Small intestine (tissue), 7 donors: ENCODE data around the gene RASGRP2. TPM values are rescaled to one million over a fixed set of nuclear protein-coding genes. Genes with fewer than 3 reads are reported as not detected.

Experiments used
- DNase-seq, 2 donors: peaks; one replicate each; pipeline versions ENCODE4 v3.0.0 to v3.0.0-alpha.2; 2013
- FAIRE-seq: peaks from 2 replicates; lab custom pipeline; 2012; peaks lifted over from hg19 to GRCh38; lab: Jason Lieb, UNC
- H3K27ac ChIP-seq, 3 donors: one replicate each; pipeline ENCODE4 v1.5.1; 2013; ENCODE audit warnings: low read length in 2 of 3, mild to moderate bottlenecking in 2 of 3, control low read depth in 1 of 3, inconsistent platforms in 1 of 3, low read depth in 1 of 3, moderate library complexity in 1 of 3
- H3K27me3 ChIP-seq, 3 donors: one replicate each; pipeline ENCODE4 v1.6.1; 2013; ENCODE audit warnings: low read length in 3 of 3, inconsistent platforms in 1 of 3; ENCODE audit not compliant: control insufficient read depth in 3 of 3, insufficient read depth in 3 of 3
- H3K36me3 ChIP-seq, 3 donors: one replicate each; pipeline ENCODE4 v1.6.1; 2013; ENCODE audit warnings: low read length in 3 of 3, inconsistent platforms in 1 of 3, low read depth in 1 of 3, mild to moderate bottlenecking in 1 of 3, moderate library complexity in 1 of 3; ENCODE audit not compliant: control insufficient read depth in 3 of 3, insufficient read depth in 2 of 3
- H3K4me1 ChIP-seq, 3 donors: one replicate each; pipeline ENCODE4 v1.6.1; 2013; ENCODE audit warnings: low read length in 2 of 3, inconsistent platforms in 1 of 3, low read depth in 1 of 3, mild to moderate bottlenecking in 1 of 3, moderate library complexity in 1 of 3; ENCODE audit not compliant: control insufficient read depth in 3 of 3, insufficient read depth in 2 of 3
- H3K4me3 ChIP-seq, 3 donors: one replicate each; pipeline ENCODE4 v1.5.1; 2013; ENCODE audit warnings: low read length in 3 of 3, control low read depth in 1 of 3, inconsistent platforms in 1 of 3, low read depth in 1 of 3, mild to moderate bottlenecking in 1 of 3, moderate library complexity in 1 of 3
- H3K9me3 ChIP-seq, 2 donors: one replicate each; pipeline ENCODE4 v1.6.1; 2013; ENCODE audit warnings: low read depth in 1 of 2, low read length in 1 of 2; ENCODE audit not compliant: control insufficient read depth in 2 of 2, insufficient read depth in 1 of 2
- WGBS, 3 donors: extraction: QIAGEN DNeasy Blood & Tissue Kit; methylation state at CpG; one replicate each; pipeline ENCODE4 v1.1.7; 2013; 5-methylcytosine and 5-hydroxymethylcytosine counted together
- polyA plus RNA-seq, 4 donors: library from polyadenylated mRNA; stranded (reverse) in 3 of 4; unstranded in 1 of 4; fragments of 200-250 nt in 3 of 4; fragments of 120-200 nt in 1 of 4; gene quantifications; one replicate each; pipeline versions ENCODE4 v1.2.1 to v1.2.3, GENCODE V29; 2013
- donor health status: healthy with polysubstance abuse.
- donor health status: control.
- donor health status: control.
- donor health status: Bipolar disorder and iron deficiency.
- donor health status: healthy.

RASGRP2 gene
- polyA plus RNA-seq, 4 donors, result 2.9 to 14.6 (median 4.1) TPM

GRCh38 chr11:64787526-64788320, 43.8 kb upstream of the RASGRP2 start:
- Histone ChIP-seq H3K4me1 (peaks cover 0 to 17% (median 0%) of the 10 kb centered on the region in 3 donors), H3K9me3 (no peaks in the 10 kb centered on the region), H3K27me3 (no peaks in the 10 kb centered on the region), H3K36me3 (peaks cover 0 to 43% (median 0%) of the 10 kb centered on the region in 3 donors), H3K4me3 (no peak overlapping the region), H3K27ac (peak overlapping the region in 1 of 3 donors; percentile 55)
- 18 to 36% (median 34%) methylated on average over 15 of the region's 15 CpGs for WGBS, 3 donors
- no peak for FAIRE-seq
- peak; percentile 82 to 85 for DNase-seq

GRCh38 chr11:64786308-64786707, 42.4 kb upstream of the RASGRP2 start:
- no peak for FAIRE-seq
- DNase-seq, result no peak
- Histone ChIP-seq H3K9me3 (no peaks in the 10 kb centered on the region), H3K4me3 (no peak overlapping the region), H3K27me3 (no peaks in the 10 kb centered on the region), H3K36me3 (peaks cover 0 to 31% (median 0%) of the 10 kb centered on the region in 3 donors), H3K27ac (no peak overlapping the region), H3K4me1 (peaks cover 0 to 17% (median 0%) of the 10 kb centered on the region in 3 donors)
- WGBS, 3 donors, result 90 to 93% (median 92%) methylated on average over 10 of the region's 10 CpGs

GRCh38 chr11:64784813-64785581, 41.1 kb upstream of the RASGRP2 start:
- H3K36me3 ChIP-seq, result peaks cover 0 to 22% (median 0%) of the 10 kb centered on the region in 3 donors
- no peaks in the 10 kb centered on the region for H3K27me3 ChIP-seq
- no peak overlapping the region for H3K4me3 ChIP-seq
- WGBS, 3 donors, result 75 to 82% (median 81%) methylated on average over 12 of the region's 12 CpGs
- DNase-seq (no peak), FAIRE-seq (no peak)
- no peak overlapping the region for H3K27ac ChIP-seq
- H3K4me1 ChIP-seq, result peaks cover 0 to 16% (median 0%) of the 10 kb centered on the region in 3 donors
- H3K9me3 ChIP-seq, result no peaks in the 10 kb centered on the region

DNA sequence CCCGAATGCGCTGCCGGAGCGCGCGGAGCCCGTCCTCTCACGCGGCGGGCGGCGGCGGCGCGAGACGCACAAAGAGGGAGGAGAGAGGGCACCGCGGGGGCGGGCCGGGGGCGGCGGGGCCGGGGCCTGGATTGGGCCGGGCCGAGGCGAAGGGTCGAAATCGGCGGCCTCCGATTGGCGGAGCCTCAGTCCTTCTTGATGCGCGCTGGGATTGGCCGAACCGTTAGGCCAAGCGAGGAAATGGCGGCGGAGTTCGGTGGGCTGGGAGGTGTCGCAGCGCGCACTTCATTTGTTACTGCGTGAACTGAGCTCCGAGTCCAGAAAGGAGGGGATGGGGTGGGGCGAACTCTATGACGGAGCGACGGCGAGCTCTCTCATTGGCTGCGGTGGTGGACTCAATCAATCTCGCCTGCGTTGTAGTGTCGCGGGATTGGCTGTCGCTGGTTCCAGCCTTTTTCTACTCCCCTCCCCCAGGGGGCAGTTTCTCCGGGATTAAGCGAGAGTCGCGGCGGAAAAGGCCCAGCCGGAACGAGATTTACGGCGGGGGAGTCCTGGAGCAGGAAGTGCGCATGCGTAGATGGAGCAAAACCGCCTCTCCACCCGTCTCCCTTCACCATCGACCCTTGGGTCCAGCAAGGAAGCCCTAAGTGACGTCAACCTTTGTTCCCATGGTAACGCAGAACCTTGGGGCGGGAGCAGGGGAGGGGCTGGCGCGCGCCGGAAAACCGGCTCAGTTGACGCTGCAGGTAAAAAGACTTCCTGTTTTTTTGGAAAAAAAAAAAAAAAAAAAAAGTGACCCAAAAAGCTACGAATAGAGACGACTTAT, 34.7 kb upstream of the RASGRP2 start, which contains the start of gene SF1:
TSS of gene SF1 (minus strand) at position 70 of the 826 bp plus-strand sequence. CDS start 150 bp downstream, outside the sequence.
- Histone ChIP-seq H3K27me3 (no peaks in the 10 kb centered on the region), H3K4me1 (peaks cover 2 to 7% (median 5%) of the 10 kb centered on the region in 3 donors), H3K36me3 (peaks cover 8 to 21% (median 12%) of the 10 kb centered on the region in 3 donors), H3K27ac (peak within 1 kb of the TSS; percentile 97 to 100 (median 98)), H3K9me3 (no peaks in the 10 kb centered on the region), H3K4me3 (peak within 1 kb of the TSS; percentile 83 to 95 (median 92))
- 0 to 1% (median 0%) methylated on average over 60 to 80 of the region's 80 CpGs for WGBS, 3 donors
- FAIRE-seq, result no peak
- peak; percentile 100 for DNase-seq

DNA sequence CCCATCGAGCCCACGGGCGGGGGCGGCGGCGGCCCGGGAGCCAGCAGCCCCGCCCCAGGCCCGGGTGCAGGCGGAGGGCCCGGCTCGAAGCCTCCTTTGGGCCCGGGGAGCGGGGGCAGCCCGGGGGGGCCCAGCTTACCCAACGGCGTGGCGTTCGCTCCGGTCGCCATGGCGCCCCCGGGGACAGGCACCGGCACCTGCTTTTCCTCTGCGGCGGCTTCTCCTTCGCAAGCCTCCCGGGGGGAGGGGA, 34.2 kb upstream of the RASGRP2 start:
- Histone ChIP-seq H3K27ac (peak overlapping the region; percentile 97 to 100 (median 98)), H3K36me3 (peaks cover 11 to 24% (median 16%) of the 10 kb centered on the region in 3 donors), H3K27me3 (no peaks in the 10 kb centered on the region), H3K4me3 (peak overlapping the region; percentile 66 to 95 (median 92)), H3K9me3 (no peaks in the 10 kb centered on the region), H3K4me1 (peaks cover 2 to 7% (median 5%) of the 10 kb centered on the region in 3 donors)
- FAIRE-seq (no peak), DNase-seq (no peak)
- 0 to 1% methylated on average over 11 to 28 of the region's 28 CpGs; no CpG with 5 or more reads in 1 of the 3 donors for WGBS, 3 donors

DNA sequence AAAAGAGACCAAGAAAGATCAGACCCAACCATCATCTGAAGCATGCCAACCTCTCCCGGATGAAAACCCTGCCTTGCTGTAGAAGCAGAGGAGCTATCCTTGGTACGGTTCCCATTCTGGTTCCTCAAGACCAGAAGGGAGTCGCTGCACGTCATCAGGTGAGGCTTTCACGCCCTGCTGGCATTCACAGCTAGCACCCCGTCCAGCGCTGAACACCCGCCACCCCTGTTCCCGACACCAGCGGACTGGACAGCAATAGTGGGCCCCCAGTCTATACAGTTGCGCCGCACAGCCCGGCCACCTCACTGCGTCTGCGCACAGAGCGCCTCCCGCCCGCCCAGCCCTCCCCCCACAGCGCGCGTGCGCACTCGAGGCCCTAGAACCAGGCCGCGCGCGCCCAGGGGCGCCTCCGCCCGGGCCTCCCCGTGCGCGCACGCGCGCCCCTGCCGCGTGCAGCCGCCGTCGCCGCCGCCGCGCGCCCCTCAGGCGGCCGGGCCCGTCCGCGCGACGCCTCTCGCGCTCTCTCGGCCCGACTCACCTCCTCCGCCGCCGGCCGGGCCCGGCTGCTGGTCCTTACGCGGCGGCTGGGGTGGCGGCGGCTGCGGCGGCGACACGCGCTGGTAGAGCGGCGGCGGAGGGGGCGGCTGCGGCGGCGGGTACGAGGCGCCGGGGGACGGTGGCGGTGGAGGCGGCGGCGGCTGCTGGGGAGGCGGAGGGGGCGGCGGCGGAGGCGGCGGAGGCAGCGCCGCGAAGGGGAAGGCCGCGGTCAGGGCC, 33.7 kb upstream of the RASGRP2 start:
- no peaks in the 10 kb centered on the region for H3K27me3 ChIP-seq
- peak overlapping the region; percentile 83 to 95 (median 92) for H3K4me3 ChIP-seq
- DNase-seq (peak; percentile 89 to 95), FAIRE-seq (no peak)
- H3K27ac ChIP-seq, result peak overlapping the region; percentile 97 to 100 (median 98)
- peaks cover 2 to 7% (median 5%) of the 10 kb centered on the region in 3 donors for H3K4me1 ChIP-seq
- H3K9me3 ChIP-seq, result no peaks in the 10 kb centered on the region
- peaks cover 15 to 28% (median 19%) of the 10 kb centered on the region in 3 donors for H3K36me3 ChIP-seq
- 0 to 1% (median 1%) methylated on average over 14 to 98 of the region's 98 CpGs for WGBS, 3 donors

DNA sequence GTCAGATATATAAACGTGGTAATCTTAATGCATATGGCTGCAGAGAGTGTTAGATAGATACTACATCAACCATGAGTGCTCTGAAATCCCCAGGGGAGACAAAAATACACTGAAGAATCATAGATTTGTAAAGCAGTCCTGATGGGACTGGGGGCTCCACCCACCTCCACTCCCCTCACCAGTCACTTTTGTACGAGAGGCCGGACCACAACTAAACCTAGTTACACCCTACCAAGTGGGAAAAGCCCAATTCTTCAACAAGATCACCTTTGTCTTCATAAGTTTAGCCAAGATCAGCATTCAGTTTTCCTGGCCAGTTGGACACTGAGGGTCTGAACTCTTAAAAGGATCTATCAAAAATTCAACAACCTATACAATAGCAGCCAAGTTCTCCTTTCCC, 32.9 kb upstream of the RASGRP2 start:
- Histone ChIP-seq H3K36me3 (peaks cover 17 to 29% (median 22%) of the 10 kb centered on the region in 3 donors), H3K4me3 (peak overlapping the region; percentile 83 to 95 (median 92)), H3K4me1 (peaks cover 2 to 7% (median 5%) of the 10 kb centered on the region in 3 donors), H3K9me3 (no peaks in the 10 kb centered on the region), H3K27ac (peak overlapping the region in 1 of 3 donors; percentile 14), H3K27me3 (no peaks in the 10 kb centered on the region)
- 4 to 11% (median 5%) methylated on average over 3 of the region's 3 CpGs for WGBS, 3 donors
- DNase-seq, result no peak
- FAIRE-seq, result no peak
